Middle frontal gyrus (tissue), 1 donor: ENCODE data around the gene LIPT1.
"Not testable (repeated sequence)": the region's sequence is repeated elsewhere in the genome, so short reads cannot be mapped to it uniquely, and the experiment has no call there.

Source experiments
- DNase-seq: peaks from one replicate; pipeline ENCODE4 v3.0.0-alpha.2; 2015; ENCODE audit warnings: low spot score; ENCODE audit errors: extremely low spot score

The LIPT1 gene

GRCh38 chr2:99171377-99172140 is 16.8 kb downstream of the LIPT1 start:
- no peak for DNase-seq

GRCh38 chr2:99180755-99181623 is 26.2 kb downstream of the LIPT1 start, which contains the start of the genes MITD1 and MRPL30:
Gene MITD1 (minus strand): TSS chr2:99181058. CDS start chr2:99180981, 77 bp downstream.
Gene MRPL30 (plus strand): TSS chr2:99181184. CDS start chr2:99186204, 5,020 bp downstream.
- DNase-seq = peak; percentile 93

GRCh38 chr2:99181624-99182000 is 26.8 kb downstream of the LIPT1 start:
- no peak for DNase-seq

- DNase-seq = no peak
Observed at GRCh38 chr2:99183025-99183424, 28.3 kb downstream of the LIPT1 start.

DNA sequence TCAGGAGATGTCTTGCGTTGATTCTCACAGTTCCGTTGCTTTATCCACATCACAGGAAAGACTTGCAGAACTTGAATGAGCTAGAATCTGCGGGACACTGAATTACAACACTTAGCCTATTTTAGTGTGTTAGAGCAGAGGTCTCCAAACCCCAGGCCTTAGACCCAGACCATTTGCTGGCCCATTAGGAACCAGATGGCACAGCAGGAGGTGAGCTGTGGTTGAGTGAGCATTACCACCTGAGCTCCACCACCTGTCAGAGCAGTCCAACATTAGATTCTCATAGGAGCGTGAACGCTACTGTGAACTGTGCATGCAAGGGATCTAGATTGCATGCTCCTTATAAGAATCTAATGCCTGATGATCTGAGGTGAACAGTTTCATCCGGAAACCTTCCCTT is 30.0 kb downstream of the LIPT1 start:
- DNase-seq = no peak

DNA sequence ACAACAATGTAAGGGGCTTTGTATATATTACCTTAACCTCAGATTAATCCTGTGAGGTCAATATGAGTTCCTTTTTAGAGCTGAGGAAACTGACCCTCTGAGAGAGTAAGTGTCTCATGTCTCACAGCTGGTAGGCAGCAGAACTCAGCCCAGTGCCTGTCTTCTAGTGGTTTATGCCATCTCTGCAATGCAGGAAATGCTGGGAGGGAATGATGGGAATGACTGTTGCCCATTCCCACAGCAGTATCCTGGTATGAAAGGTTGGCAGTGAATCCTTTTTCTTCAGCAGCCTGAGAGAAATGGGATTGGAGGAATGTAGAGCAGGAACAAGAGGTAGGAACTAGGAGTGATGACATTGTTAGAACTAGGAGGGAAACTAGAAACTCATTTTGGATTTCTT is 32.2 kb downstream of the LIPT1 start:
- DNase-seq = no peak

DNA sequence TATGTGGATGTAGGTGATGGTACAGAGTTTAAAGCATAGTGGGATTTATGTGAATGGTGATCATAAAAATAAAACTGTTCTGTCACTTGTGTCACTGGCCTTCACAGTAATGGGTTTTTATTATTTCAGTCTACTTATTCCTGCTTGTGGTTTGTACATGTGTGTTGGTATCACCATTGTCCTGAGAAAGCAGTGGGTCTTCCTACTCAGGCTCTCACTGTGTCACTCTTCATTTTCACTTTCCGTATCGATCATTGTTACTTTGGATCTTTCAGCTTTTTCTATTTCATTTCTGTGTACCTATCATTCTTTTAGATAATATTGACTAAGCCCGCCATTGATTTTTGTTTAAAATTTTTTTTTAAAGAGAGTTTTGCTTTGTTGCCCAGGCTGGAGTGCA is 33.6 kb downstream of the LIPT1 start:
- no peak for DNase-seq

DNA sequence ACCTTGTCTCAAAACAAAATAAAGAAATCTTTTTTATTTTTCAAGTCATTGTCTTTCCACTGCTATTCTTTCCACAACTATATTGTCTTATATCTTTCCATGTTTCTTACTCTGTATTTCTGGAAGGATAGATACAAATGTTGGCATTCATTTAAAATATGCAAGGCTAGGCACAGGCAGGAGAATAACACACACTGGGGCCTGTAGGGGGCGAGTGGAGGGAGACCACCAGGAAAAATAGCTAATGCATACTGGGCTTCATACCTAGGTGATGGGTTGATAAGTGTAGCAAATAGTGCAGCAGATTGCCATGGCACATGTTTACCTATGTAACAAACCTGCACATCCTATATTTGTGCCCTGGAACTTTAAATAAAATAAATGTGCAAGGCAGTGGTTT is 35.8 kb downstream of the LIPT1 start:
- DNase-seq = no peak

DNA sequence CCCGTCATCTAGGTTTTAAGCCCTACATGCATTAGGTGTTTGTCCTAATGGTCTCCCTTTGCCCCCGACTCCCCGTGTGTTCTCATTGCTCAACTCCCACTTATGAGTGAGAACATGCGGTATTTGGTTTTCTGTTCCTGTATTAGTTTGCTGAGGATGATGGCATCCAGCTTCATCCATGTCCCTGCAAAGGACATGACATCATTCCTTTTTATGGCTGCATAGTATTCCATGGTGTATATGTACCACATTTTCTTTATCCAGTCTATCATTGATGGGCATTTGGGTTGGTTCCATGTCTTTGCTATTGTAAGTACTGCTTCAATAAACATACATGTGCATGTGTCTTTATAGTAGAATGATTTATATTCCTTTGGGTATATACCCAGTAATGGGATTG is 37.6 kb downstream of the LIPT1 start:
- DNase-seq = not testable (repeated sequence)

GRCh38 chr2:99198103-99198841 is 43.5 kb downstream of the LIPT1 start:
- no peak for DNase-seq

DNA sequence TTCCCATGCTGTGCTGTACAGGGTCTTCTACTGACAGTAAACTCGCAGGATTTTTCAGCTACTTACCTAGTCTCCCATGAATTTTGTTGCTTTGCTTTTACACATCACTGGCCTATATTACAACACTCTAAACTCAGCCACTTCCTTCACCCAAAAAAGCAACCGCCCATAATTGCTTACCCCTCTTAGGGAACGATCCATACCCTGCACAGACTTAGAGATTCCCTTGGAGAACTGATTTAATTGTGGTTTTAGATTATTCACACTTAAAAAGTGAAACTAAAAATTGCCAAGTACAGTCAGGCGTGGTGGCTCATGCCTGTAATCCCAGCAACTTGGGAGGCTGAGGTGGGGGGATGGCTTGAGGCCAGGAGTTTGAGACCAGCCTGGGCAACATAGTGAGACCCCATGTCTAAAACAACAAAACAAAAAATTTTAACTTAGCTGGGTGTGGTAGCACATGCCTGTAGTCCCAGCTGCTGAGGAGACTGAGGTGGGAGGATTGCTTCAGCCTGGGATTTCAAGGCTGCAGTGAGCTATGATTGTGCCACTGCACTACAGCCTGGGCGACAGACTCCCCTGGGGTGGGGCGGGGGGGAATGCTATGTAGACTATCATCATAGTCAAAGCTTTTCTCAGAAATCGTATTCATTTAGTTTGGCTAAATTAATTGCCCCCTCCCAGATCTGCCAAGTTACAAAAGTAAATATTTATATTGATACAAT is 45.5 kb downstream of the LIPT1 start:
- no peak for DNase-seq

- DNase-seq = no peak
Observed at GRCh38 chr2:99201959-99202678, 47.4 kb downstream of the LIPT1 start.

DNA sequence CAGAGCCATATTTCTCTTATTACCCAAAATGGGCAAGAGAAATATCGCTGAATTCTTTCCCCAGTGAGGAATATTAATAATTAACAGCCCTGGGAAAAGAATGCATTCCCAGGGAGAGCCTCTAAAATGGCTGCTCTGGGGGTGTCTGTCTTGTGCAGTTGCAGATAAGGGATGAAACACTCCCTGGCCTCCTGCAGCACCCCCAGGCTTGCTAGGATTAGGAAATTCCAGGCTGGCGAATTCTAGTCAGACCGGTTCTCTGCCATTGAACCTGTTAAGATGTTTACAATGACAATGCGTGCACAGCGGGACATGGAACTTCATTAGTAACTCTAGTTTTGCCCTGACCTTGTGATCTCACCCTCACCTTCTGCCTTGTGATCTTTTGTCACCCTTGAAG is 50.7 kb downstream of the LIPT1 start:
- no peak for DNase-seq
